ENCODE measurements around the gene CPNE4. TPM values are rescaled to one million over a fixed set of nuclear protein-coding genes. Genes with fewer than 3 reads are reported as not detected.

The CPNE4 gene
- total RNA-seq, 4 donors from 2014 or later, result not detected

GRCh38 chr3:131928593-131928992 is 106.2 kb downstream of the CPNE4 start:
- intact Hi-C loops (cut with DNase I; ENCODE audit: low total_unique reads), result no loop called here
- H3K4me3 ChIP-seq, result no peak overlapping the region
- in situ Hi-C loops (cut with MboI; ENCODE audit: low sequenced_read_pairs in 4 of 4), result no loop called here
- H3K4me1 ChIP-seq, result no peaks in the 10 kb centered on the region
- H3K27me3 ChIP-seq, result no peaks in the 10 kb centered on the region
- ATAC-seq, result no peak
- no peak for DNase-seq
- no peaks in the 10 kb centered on the region for H3K36me3 ChIP-seq
- no peak overlapping the region for H3K27ac ChIP-seq
- no peaks in the 10 kb centered on the region for H3K9me3 ChIP-seq
- TF ChIP-seq CTCF (IDR thresholded peaks at IDR 0.05 in 4 of 5, conservative IDR thresholded peaks at IDR 0.05 in 1 of 5) (no peak), POLR2A (IDR thresholded peaks at IDR 0.05) (no peak)

DNA sequence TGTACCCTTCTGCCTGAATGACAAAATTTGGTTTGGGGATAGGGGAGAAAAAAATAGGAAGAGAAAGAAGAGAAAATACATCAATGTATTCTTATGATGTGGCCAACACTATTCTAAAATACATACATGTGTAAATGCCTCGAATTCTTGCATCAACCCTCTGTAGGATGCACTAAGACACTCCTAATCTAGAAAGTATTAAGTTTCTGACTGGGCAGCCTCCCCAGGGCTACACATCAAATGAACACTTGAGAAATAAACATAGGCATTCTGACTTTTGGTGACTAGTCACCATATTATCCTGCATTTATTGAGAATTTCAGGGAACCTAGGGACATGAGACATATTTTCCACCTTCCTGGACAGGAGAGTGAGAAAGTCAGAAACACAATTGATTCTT is 109.2 kb downstream of the CPNE4 start:
- Histone ChIP-seq H3K4me1 (no peaks in the 10 kb centered on the region), H3K27ac (no peak overlapping the region), H3K4me3 (no peak overlapping the region), H3K9me3 (no peaks in the 10 kb centered on the region), H3K27me3 (no peaks in the 10 kb centered on the region), H3K36me3 (no peaks in the 10 kb centered on the region)
- TF ChIP-seq POLR2A (IDR thresholded peaks at IDR 0.05), result no peak
- TF ChIP-seq CTCF (IDR thresholded peaks at IDR 0.05 in 4 of 5, conservative IDR thresholded peaks at IDR 0.05 in 1 of 5), result no peak
- ATAC-seq (no peak), DNase-seq (no peak)
- intact Hi-C loops (cut with DNase I; ENCODE audit: low total_unique reads) (no loop called here), in situ Hi-C loops (cut with MboI; ENCODE audit: low sequenced_read_pairs in 4 of 4) (no loop called here)

- ATAC-seq (no peak), DNase-seq (no peak)
- H3K36me3 ChIP-seq, result no peaks in the 10 kb centered on the region
- no peaks in the 10 kb centered on the region for H3K4me1 ChIP-seq
- H3K27ac ChIP-seq, result no peak overlapping the region
- no peaks in the 10 kb centered on the region for H3K27me3 ChIP-seq
- TF ChIP-seq CTCF (IDR thresholded peaks at IDR 0.05 in 4 of 5, conservative IDR thresholded peaks at IDR 0.05 in 1 of 5) (no peak), POLR2A (IDR thresholded peaks at IDR 0.05) (no peak)
- in situ Hi-C loops (cut with MboI; ENCODE audit: low sequenced_read_pairs in 4 of 4), result no loop called here
- H3K9me3 ChIP-seq, result no peaks in the 10 kb centered on the region
- H3K4me3 ChIP-seq, result no peak overlapping the region
- intact Hi-C loops (cut with DNase I; ENCODE audit: low total_unique reads), result no loop called here
Measured at GRCh38 chr3:131922356-131922755, 112.5 kb downstream of the CPNE4 start.

DNA sequence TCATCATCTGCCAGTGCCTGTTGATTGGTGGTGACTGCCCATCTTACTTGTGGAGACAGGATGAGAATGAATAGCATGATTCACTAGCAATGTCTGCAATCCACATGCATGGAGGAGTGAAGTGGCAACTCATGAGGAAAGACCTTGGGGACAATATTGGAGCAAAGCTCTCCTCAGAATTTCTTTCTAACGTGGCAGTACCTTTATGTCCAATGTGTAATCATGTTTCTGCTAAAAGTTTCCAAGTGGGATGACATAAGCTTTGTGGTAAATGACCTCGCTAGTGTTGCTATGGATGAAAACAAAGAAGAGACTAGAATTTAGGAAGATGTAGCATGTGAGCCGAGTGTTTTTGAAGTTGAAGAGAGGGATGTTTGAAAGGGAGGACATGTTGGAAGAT is 117.8 kb downstream of the CPNE4 start:
- intact Hi-C loops (cut with DNase I; ENCODE audit: low total_unique reads), result no loop called here
- no peaks in the 10 kb centered on the region for H3K27me3 ChIP-seq
- no peak overlapping the region for H3K4me3 ChIP-seq
- ATAC-seq, result no peak
- DNase-seq, result no peak
- H3K9me3 ChIP-seq, result no peaks in the 10 kb centered on the region
- no peak overlapping the region for H3K27ac ChIP-seq
- TF ChIP-seq CTCF (IDR thresholded peaks at IDR 0.05 in 4 of 5, conservative IDR thresholded peaks at IDR 0.05 in 1 of 5) (no peak), POLR2A (IDR thresholded peaks at IDR 0.05) (no peak)
- no peaks in the 10 kb centered on the region for H3K36me3 ChIP-seq
- H3K4me1 ChIP-seq, result no peaks in the 10 kb centered on the region
- in situ Hi-C loops (cut with MboI; ENCODE audit: low sequenced_read_pairs in 4 of 4), result no loop called here

GRCh38 chr3:131914090-131914691 is 120.6 kb downstream of the CPNE4 start:
- Histone ChIP-seq H3K9me3 (no peaks in the 10 kb centered on the region), H3K4me3 (no peak overlapping the region), H3K27me3 (no peaks in the 10 kb centered on the region), H3K36me3 (no peaks in the 10 kb centered on the region), H3K27ac (no peak overlapping the region), H3K4me1 (no peaks in the 10 kb centered on the region)
- intact Hi-C loops (cut with DNase I; ENCODE audit: low total_unique reads), result no loop called here
- TF ChIP-seq POLR2A (IDR thresholded peaks at IDR 0.05) (no peak), CTCF (IDR thresholded peaks at IDR 0.05 in 4 of 5, conservative IDR thresholded peaks at IDR 0.05 in 1 of 5) (no peak)
- no peak for DNase-seq
- in situ Hi-C loops (cut with MboI; ENCODE audit: low sequenced_read_pairs in 4 of 4), result no loop called here
- no peak for ATAC-seq
